NCI-H2227 treated with DMSO at 0.1 percent for 48 hours (cell line): ENCODE results near the gene STAU1.
"Not testable (repeated sequence)": the region's sequence is repeated elsewhere in the genome, so short reads cannot be mapped to it uniquely, and the experiment has no call there.

Experiments
- DNase-seq: peaks from one replicate; lab custom pipeline; 2025; lab: John Stamatoyannopoulos, UW

STAU1 gene, protein sequence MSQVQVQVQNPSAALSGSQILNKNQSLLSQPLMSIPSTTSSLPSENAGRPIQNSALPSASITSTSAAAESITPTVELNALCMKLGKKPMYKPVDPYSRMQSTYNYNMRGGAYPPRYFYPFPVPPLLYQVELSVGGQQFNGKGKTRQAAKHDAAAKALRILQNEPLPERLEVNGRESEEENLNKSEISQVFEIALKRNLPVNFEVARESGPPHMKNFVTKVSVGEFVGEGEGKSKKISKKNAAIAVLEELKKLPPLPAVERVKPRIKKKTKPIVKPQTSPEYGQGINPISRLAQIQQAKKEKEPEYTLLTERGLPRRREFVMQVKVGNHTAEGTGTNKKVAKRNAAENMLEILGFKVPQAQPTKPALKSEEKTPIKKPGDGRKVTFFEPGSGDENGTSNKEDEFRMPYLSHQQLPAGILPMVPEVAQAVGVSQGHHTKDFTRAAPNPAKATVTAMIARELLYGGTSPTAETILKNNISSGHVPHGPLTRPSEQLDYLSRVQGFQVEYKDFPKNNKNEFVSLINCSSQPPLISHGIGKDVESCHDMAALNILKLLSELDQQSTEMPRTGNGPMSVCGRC

DNA sequence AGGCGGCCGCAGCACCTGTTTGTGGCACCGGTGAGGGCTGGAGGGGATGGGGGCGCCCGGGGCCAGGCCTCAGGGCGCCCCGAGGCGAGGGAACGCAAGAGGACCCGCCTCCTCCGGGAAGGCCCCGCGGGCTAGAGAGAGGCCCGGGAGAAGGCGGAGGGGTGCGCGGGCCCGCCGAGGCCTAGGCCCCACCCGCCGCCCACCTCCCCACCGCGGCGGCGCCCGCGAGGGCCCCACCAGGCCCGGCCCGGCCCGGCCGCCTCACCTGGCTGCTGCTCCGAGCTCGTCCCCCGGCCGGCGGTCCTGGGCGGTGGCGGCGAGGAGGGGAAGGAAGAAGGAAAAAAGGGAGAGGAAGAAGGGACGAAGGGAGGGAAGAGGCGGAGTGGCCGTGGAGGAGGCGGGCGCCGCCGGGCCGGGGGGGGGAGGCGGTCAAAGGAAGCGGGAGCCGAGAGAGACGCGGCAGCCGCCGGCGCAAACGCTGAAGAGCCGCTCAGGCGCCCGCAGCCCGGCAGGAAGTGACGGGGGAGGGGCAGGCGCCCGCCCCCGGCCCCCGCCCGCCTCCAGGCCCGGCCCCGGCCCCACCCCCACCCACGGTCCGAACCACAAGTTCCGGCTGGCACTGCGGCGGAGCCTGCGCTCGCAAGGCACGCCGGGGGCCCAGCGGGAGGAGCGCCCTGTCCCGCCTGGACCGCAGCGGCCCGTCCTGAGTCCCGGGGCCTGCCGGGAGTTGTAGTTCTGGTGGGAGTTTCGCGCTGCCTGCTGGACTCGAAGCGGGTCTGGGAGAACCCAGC lies at the start of gene STAU1:
TSS of gene STAU1 (minus strand) at position 484 of the 791 bp plus-strand sequence. CDS start 22,133 bp downstream, outside the sequence.
- peak; percentile 94 for DNase-seq

DNA sequence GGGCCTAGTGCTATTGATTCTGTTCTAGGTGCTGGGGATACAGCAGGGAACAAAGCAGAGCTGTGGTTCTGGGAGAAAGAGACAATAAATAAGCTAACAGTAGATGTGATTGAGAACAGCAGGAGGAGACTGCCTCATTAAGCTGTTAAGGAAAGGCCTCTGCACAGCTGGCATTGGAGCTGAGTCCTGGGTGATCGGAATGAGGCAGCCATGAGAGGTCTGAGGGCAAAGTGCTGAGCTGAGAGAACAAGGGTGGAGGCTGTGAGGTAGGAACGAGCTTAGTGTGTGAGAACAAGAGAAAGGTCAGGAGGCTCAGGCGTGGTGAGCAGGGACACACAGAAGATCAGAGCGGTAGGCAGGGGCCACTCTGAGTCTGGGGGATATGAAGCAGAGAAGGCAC lies 49.4 kb upstream of the STAU1 start:
- DNase-seq, result no peak

DNA sequence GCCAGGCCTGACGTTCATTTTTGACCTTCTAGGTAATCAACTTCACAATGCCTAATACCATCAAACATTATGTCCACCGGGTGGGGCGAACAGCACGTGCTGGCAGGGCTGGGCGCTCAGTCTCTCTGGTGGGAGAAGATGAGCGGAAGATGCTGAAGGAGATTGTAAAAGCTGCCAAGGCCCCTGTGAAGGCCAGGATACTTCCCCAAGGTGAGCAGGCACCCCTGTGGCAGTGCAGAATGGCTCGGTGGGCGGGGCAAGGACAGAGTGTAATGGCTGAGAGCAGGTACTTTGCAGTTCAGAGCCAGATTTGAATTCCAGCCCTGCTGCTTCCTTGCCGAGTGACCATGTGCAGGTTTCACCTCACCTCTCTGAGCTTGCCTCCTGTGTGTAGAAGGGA lies 48.2 kb upstream of the STAU1 start:
- no peak for DNase-seq

DNA sequence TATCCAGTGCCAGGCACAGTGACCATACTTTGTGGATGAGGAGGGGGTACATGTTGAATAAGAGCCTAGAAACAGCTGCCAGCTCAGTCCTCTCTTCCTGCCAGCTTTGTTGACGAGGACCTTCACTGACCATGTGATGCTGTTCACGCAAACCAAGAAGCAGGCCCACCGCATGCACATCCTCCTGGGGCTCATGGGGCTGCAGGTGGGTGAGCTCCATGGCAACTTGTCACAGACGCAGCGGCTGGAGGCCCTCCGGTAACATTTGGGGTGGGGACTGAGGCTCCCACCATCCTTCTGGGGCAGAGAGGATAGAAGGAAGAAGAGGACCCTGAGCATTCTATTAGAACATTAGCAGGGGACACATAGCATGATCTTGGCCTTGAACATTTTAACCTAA lies 46.7 kb upstream of the STAU1 start:
- no peak for DNase-seq

DNA sequence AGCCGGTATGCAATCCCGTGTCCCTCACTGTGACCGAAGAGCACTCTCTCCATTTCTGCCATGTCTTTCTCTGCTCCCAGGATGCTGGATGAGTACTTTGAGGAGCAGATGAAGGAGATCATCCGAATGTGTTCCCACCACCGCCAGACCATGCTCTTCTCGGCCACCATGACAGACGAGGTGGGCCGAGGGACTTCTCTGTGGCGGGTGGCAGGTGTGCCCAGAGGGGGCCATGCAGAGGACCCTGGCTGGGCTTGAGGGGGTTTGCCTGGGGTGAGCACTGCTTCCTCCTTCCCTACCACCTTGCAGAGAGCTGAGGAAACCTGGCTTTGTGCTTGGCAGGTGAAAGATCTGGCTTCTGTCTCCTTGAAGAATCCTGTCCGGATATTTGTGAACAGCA lies 45.1 kb upstream of the STAU1 start:
- DNase-seq, result no peak

DNA sequence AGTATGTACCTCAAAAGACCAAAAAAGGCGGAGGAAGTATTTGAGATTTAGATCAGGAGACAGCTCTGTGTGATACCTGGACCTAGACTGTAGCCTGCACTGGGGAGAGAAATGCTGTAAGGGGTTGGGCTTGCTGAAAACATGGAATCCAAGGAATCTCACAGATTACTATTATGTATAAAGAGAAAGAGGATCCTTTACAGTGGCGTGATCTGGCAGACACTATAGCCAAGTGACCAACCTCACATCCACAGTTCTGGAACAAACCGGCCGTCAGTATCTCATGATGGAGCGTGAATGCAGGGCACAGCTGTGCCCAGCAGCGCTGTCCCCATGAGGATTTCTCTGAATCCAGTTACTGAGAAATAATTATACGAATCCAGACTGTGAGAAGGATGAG lies 43.3 kb upstream of the STAU1 start:
- no peak for DNase-seq

DNA sequence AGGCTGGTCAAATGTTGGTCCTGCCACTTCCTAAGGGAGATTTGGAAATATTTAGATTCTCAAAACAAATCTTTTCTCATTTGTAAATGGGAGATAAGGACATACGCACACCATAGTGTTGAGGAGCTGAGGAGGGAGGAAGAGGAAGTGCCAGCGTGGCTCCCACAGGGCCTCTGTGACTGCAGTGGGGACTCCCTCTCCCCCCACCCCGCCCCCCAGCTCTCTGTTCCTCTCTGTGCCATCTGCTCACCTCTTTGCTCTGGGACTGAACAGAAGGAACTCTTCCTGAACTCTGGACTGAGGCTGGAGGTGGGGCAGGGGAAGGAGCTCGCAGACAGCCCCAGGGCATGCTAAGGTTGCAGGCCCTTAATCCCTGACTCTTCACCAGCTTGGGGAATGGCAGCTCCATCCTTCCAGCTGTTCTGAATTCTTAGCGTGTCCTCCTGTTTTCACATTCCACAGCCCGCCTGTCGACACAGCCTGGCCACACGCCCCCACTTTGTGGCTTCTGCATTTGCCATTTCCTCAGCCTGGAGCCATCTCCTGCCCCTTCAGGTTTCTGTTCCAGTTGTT lies 42.5 kb upstream of the STAU1 start:
- DNase-seq, result no peak

DNA sequence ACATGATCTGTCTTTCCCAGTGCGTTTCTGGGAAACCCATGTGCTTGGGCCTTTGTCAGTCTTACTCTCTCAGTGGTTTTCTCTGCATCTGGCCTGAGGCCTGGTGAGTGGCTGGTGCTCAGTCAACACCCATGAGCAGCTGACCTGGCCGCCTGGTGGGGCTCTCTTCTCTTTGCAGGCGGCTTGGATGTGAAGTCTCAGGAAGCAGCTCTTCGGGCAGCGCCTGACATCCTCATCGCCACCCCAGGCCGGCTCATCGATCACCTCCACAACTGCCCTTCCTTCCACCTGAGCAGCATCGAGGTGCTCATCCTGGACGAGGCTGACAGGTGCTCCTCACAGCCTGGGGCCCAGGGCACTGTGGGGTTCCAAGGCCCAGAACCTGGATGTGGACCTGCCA lies 41.9 kb upstream of the STAU1 start:
- DNase-seq, result peak; percentile 40

DNA sequence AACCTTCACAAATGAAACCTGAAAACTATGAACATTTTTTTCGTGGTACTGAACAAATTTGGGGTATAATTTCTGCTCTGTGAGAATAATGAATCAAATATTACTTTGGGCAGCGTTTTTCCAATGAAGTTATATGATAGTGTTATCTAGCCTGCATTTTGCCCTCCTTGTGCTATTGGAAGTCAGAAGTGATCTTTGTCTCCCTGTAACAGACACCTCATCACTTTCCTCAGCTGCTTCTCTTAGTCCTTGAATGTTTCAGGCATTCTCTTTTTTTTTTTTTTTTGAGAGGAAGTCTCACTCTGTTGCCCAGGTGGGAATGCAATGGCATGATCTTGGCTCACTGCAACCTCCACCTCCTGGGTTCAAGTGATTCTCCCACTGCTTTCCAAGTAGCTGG lies 41.2 kb upstream of the STAU1 start:
- no peak for DNase-seq

DNA sequence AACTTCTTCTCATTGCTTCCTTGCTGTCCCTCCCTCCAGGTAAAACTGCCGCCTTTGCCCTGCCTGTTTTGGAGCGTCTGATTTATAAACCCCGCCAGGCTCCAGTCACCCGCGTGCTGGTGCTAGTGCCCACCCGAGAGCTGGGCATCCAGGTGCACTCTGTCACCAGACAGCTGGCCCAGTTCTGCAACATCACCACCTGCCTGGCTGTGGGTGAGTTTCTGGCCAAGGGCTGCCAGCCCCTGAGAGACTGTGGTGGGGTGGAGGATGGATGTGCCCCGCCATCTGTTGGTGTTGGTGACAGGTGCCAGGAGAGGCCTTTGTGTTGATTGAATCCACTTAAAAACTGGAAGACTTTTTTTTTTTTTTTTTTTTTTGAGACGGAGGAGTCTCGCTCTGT lies 40.5 kb upstream of the STAU1 start:
- no peak for DNase-seq

DNA sequence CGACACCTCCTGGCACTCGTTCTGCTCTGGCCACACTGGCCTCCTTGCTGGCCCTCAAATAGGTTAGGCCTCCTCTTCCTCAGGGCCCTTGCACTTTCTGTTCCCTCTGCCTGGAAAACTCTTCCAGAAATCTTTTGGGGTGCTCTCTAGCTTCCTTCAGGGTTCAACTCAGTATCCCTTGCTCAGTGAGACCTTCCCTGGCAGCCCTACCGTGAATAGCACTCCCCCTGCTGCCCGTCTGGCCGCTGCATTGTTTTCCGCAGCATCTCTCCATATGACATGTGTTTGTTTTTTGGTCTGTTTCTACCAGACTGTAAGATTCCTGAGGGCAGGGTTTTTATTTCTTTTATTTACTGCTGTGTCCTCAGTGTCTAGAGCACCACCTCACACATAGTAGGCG lies 37.8 kb upstream of the STAU1 start:
- no peak for DNase-seq

DNA sequence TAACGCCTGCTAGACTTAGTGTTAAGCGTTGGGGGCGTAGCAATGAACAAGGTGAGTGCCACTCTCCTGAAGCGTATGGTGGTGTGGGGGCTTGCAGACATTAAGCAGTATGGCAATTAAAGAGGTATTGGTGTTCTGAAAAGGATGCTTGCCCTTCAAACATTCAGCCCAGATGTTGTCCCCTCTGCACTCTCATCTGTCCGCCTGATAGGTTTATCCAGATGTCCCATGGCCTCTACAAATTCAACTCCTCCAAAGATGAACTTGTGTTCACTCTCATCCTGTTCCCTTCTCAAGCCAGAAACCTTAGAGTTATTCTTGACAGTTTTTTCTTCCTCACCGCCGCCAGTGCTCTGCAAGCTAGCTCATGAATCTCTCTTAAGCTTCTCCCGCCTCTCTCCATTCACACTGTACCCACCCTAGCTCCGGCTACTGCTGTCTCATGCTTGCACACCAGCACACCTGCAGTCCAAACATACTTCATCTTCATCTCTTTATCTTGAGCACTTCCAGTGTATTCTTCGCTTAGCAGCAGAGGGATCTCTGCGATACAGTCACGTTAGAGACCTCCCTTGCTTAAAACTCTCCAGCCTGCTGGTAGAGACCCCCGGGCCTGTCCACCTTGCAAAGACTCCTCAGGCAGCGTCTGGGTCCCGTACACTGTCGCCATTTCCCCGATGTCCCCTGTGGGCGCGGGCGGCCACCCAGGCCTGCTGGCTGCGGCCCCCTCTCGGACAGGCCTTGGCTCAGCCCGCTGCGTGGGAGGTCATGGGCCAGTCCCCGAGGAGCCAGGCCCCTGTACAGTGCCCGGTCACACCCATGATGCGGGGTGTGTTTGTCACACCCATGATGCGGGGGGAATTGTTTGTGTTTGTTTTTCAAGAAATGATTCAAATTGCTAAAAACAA lies 32.0 kb upstream of the STAU1 start:
- no peak for DNase-seq

DNA sequence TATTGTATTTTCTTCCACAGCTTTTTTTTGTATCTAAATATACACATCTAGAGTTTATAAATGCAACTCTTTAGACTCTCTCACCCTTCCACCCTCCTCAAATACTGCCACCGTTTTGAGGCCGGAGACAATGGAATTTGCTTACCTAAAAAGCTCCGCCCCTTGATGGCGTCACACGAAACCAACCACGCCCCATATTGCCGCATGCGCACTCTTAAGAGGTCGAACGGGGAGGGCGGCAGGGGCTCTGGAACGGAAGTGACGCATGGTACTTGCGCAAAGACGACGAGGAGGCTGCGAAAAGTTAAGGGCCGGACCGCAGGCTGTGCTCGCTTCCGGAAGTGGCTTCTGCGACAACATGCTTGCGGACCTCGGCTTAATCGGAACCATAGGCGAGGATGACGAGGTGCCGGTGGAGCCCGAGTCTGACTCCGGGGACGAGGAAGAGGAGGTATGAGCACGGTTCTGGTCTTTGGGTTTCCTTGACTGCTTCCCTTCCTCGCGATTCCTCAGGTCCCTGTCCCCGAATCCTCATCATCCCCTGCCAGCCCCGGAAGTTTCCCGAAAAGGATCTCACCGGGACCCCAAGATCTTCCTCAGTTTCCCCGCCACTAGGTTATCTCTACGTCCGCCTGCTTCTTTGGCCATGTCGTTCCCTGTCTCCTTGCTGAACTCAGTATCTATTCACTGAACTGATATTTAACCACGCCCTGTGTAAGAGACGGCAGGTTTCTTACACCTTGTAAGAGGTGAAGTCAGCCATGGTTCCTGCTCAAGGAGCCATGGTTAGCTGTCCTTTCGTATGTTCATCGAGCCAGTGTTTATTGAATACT lies 31.2 kb upstream of the STAU1 start, which contains the start of gene DDX27:
TSS of gene DDX27 (plus strand) at position 326 of the 833 bp plus-strand sequence. CDS start at position 359, 33 bp downstream.
- peak; percentile 99 for DNase-seq

DNA sequence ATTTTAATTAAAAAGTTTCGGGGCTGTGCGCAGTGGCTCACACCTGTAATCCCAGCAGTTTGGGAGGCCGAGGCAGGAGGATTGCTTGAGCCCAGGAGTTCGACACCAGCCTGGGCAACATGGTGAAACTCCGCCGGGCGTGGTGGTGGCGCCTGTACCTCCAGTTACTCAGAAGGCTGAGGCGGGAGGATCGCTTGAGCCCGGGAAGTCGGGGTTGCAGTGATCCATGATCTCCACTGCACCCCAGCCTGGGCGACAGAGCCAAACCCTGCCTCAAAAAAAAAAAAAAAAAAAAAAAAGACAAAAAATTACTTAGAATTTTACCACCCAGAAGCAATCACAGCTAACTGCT lies 30.6 kb upstream of the STAU1 start:
- not testable (repeated sequence) for DNase-seq

DNA sequence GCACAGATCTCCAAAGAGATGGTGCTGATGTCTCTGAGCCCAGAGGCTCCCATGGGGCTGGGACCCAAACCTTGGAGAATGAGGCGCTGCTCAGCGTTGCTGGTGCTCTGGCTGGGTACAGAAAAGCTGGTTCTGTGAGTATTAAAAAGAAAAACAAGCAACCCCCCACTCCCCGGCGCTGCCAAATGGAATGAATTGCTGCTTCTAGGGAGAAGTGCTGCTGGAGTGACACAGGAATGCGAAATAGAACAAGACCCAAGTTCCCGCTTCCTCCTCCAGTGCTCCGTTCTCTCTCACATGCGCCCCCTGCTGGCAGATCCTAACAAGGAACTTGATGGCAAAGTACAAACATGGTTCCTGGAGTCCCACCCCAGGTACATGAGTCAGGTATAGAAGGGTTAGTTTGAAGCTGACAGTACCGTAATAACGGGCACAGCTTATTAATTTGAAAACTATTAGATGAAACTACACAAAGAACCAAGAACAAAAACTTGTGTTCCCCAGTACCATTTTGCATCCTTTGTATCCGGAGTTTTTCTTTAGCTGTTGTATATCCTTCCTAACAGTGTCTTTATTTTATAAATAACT lies 29.0 kb upstream of the STAU1 start:
- DNase-seq, result peak; percentile 90

DNA sequence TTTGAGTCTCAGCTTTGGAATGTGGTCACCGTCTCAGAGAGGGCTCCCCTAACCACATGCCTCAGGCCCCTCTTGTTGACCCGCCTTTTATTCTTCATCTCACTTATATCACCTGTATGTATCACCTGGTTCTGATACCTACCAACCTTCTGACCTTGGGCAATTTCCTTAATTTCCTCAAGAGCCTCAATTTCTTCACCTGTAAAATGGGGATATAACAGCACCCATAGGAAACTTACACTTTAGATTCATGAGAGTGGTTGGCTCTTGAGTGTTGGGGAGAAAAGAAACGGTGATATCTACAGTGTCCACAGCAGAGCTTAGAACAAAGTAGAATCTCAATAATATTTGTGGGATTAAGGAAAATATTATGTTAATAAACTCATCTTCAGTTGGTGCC lies 27.1 kb upstream of the STAU1 start:
- DNase-seq, result no peak

DNA sequence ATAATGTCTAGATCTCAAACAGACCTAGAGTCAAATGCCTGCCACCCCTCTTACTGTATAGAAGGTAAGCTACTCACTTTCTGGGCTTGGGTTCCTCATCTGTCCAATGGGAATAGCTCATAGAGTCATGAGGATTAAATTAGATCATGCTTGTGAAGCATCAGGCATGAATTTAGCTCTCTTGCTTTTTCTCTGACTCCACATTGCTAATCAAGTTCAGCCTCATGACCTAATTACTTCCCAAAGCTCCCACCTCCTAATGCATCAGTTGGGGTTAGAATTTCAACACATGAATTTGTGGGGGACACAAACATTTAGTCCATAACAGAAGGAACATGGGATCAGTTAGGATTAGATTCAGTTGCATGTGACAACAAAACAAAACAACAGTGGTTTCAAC lies 26.4 kb upstream of the STAU1 start:
- no peak for DNase-seq

DNA sequence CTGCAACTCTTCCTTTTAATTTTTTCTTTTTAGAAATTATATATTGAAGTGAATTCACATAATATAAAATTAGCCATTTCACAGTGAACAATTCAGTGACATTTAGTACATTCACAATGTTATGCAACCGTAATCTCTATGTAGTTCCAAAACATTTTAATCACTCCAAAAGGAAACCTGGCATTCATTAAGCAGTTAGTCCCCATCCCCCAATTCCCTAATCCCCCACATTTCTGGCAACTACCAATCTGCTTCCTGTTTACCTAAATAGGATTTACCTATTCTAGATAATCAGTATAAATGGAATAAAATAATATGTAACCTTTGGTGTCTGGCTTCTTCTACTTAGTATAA lies 22.6 kb upstream of the STAU1 start:
- DNase-seq, result no peak

DNA sequence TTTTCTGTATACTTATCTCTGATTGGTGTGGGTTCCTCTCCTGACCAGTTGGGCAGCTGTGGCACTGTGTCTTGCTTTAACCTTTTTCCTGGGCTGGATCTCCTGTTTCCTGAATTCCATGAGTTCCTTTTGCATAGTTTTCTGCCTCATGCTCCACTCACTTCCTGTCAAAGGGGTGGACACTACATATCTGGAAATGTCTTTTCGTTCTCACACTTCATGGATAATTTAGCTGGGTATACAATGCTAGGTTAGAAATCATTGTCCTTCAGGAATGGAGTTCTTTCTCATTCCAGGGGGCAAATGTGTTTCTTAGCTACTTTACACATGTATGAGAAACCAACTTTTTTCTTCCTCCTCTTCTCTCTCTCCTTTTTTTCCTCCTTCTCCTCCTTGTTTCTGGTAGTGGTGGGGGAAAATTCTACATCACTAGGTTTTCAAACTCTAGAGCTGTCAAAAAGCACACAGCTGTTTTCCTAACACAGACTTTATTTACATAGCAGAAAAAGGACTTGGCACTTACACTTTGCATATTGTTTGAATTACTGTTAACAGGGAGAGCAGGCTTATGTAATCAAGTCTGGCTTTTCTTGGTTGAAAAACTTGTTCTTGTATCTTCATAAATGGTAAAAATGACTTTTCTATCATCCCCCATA lies 22.1 kb upstream of the STAU1 start:
- no peak for DNase-seq

DNA sequence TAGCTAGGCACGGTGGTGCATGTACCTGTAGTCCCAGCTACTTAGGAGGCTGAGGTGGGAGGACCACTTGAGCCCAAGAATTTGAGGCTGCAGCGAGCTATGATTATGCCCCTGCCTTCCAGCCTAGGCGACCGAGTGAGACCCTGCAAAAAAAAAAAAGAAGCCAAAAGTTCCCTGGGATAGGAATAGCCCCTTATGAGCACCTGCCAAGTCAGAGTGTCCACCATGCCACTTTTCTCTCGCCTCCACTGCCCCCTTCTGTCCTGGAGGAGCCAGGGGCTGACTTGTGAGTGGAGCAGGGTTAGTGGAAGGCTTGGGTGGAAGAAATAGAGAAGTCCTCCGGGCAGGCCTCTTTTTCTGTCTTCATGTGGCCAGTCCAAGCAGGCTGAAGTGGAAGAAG lies 18.9 kb upstream of the STAU1 start:
- no peak for DNase-seq
